Gastroesophageal sphincter (tissue), 3 donors: ENCODE measurements around the gene YLPM1.

Experiments used
- EP300 ChIP-seq: sonication (generic); formaldehyde crosslinking; IDR thresholded peaks from one replicate; pipeline ENCODE4 v1.6.1; 2017; ENCODE audit warnings: antibody characterized with exemption, mild to moderate bottlenecking
- POLR2A ChIP-seq, 2 donors: fragments of 450-650 bp; IDR thresholded peaks; one replicate each; pipeline ENCODE4 v1.6.1; 2017; ENCODE audit warnings: antibody characterized with exemption in 2 of 2, mild to moderate bottlenecking in 2 of 2, moderate library complexity in 1 of 2
- POLR2AphosphoS5 ChIP-seq: sonication (generic); formaldehyde crosslinking; IDR thresholded peaks from one replicate; pipeline ENCODE4 v1.6.1; 2017; ENCODE audit warnings: antibody characterized with exemption
- TF ChIP-seq, protein P1 (sequence below), 4 experiments: fragments of 200-600 bp in 2 of 4; fragments of 450-650 bp in 2 of 4; sonication (generic) in 1 of 4; IDR thresholded peaks; one replicate each; pipeline ENCODE4 v1.5.1; 2017 to 2019; ENCODE audit warnings: antibody characterized with exemption in 4 of 4, mild to moderate bottlenecking in 2 of 4, moderate library complexity in 2 of 4

DNA sequence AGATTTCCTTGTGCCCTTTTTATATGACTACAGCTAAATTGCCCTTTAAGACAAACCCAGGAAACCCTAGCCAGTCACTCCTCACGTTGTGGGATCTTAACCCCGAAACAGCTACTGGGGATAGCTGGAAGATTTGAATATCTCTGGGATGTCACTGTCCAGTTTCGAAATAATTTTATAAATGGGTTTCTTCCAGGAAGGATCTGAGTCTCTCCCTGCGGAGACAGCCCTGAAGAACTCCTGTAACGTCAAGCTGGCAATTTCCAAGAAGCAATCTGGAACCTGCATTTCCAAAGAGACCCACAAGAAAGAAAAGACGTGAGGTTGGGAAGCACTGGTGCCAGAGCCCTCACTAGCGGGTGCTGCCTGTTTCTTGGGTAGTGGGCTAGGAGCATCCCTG lies 91.9 kb downstream of the YLPM1 start:
- TF ChIP-seq, protein P1, sequence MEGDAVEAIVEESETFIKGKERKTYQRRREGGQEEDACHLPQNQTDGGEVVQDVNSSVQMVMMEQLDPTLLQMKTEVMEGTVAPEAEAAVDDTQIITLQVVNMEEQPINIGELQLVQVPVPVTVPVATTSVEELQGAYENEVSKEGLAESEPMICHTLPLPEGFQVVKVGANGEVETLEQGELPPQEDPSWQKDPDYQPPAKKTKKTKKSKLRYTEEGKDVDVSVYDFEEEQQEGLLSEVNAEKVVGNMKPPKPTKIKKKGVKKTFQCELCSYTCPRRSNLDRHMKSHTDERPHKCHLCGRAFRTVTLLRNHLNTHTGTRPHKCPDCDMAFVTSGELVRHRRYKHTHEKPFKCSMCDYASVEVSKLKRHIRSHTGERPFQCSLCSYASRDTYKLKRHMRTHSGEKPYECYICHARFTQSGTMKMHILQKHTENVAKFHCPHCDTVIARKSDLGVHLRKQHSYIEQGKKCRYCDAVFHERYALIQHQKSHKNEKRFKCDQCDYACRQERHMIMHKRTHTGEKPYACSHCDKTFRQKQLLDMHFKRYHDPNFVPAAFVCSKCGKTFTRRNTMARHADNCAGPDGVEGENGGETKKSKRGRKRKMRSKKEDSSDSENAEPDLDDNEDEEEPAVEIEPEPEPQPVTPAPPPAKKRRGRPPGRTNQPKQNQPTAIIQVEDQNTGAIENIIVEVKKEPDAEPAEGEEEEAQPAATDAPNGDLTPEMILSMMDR (IDR thresholded peaks at IDR 0.05), result no peak
- TF ChIP-seq EP300, result no peak
- no peak for TF ChIP-seq POLR2AphosphoS5
- no peak for TF ChIP-seq POLR2A (IDR thresholded peaks at IDR 0.05)
